Skeletal muscle satellite cell (primary cell): ENCODE results near the gene GUCA2B.

Experiments
- H3K27me3 ChIP-seq: 2 replicates; pipeline ENCODE4 v1.7.0; 2013; ENCODE audit warnings: low read length; ENCODE audit not compliant: control insufficient read depth, insufficient read depth
- H3K36me3 ChIP-seq: 2 replicates; pipeline ENCODE4 v1.7.0; 2013; ENCODE audit warnings: mild to moderate bottlenecking, control low read depth, low read length; ENCODE audit not compliant: insufficient read depth
- H3K4me1 ChIP-seq: 2 replicates; pipeline ENCODE4 v1.7.0; 2013; ENCODE audit warnings: low read length; ENCODE audit not compliant: control insufficient read depth, insufficient read depth
- H3K4me2 ChIP-seq: 2 replicates; pipeline ENCODE4 v1.7.0; 2013; ENCODE audit warnings: mild to moderate bottlenecking, low read length
- H3K4me3 ChIP-seq: 2 replicates; pipeline ENCODE4 v1.7.0; 2013; ENCODE audit warnings: low read length
- H3K9ac ChIP-seq: 2 replicates; pipeline ENCODE4 v1.7.0; 2013; ENCODE audit warnings: mild to moderate bottlenecking, low read depth, low read length, moderate library complexity
- H3K9me3 ChIP-seq: replicated peaks from 2 replicates; pipeline ENCODE4 v1.7.0; 2013; ENCODE audit warnings: mild to moderate bottlenecking, control low read depth, low read length

Gene GUCA2B

GRCh38 chr1:42130061-42130660 lies 23.0 kb upstream of the GUCA2B start:
- no peak overlapping the region for H3K4me2 ChIP-seq
- H3K27me3 ChIP-seq = peaks cover 17% of the 10 kb centered on the region
- H3K4me3 ChIP-seq = no peak overlapping the region
- H3K36me3 ChIP-seq = no peaks in the 10 kb centered on the region
- no peak overlapping the region for H3K9ac ChIP-seq
- no peaks in the 10 kb centered on the region for H3K4me1 ChIP-seq
- no peaks in the 10 kb centered on the region for H3K9me3 ChIP-seq

DNA sequence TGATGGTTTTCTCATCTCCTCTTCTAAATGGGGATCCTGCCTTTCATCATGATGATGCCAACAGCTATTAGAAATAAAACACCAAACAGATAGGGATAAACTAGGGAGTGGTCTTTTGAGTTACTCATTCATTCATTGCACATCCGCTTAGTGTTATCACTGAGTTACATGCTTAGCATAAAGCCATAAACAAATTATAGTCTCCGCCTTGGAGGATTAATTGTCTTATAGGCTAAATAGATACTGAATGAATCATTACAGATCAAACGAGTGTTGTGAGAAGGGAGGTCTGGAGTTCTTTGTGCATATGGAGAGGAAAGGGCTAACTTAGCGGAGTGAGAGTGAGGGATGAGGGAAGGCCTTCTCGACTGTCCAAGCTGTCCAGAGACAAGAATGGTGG lies 19.8 kb upstream of the GUCA2B start:
- Histone ChIP-seq H3K36me3 (no peaks in the 10 kb centered on the region), H3K9ac (no peak overlapping the region), H3K4me3 (no peak overlapping the region), H3K4me2 (no peak overlapping the region), H3K27me3 (peaks cover 30% of the 10 kb centered on the region), H3K9me3 (no peaks in the 10 kb centered on the region), H3K4me1 (no peaks in the 10 kb centered on the region)

GRCh38 chr1:42133809-42134526 lies 19.2 kb upstream of the GUCA2B start:
- Histone ChIP-seq H3K27me3 (peaks cover 30% of the 10 kb centered on the region), H3K9ac (no peak overlapping the region), H3K4me3 (no peak overlapping the region), H3K36me3 (no peaks in the 10 kb centered on the region), H3K9me3 (no peaks in the 10 kb centered on the region), H3K4me2 (no peak overlapping the region), H3K4me1 (no peaks in the 10 kb centered on the region)

DNA sequence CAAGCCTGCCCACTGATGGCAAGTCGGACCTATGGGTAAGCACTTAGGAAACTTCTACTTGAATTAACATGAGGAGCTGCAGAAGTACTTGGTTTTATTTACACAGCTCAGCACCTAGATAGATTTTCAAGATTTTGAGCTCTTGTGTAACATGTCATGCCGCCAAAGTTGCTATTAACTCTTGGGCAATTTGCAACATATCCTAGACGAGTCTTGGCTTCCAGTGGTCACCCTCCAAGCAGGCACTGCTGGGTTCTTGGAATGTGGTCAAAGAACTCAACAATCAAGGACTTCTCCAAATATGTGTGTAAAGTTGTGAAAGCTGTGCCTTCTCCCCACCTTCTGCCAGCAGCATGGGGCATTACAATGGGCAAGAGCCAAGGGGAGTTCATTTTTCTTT lies 17.8 kb upstream of the GUCA2B start:
- H3K4me2 ChIP-seq = no peak overlapping the region
- H3K9ac ChIP-seq = no peak overlapping the region
- H3K4me3 ChIP-seq = no peak overlapping the region
- H3K27me3 ChIP-seq = peaks cover 22% of the 10 kb centered on the region
- no peaks in the 10 kb centered on the region for H3K4me1 ChIP-seq
- H3K36me3 ChIP-seq = no peaks in the 10 kb centered on the region
- H3K9me3 ChIP-seq = no peaks in the 10 kb centered on the region

DNA sequence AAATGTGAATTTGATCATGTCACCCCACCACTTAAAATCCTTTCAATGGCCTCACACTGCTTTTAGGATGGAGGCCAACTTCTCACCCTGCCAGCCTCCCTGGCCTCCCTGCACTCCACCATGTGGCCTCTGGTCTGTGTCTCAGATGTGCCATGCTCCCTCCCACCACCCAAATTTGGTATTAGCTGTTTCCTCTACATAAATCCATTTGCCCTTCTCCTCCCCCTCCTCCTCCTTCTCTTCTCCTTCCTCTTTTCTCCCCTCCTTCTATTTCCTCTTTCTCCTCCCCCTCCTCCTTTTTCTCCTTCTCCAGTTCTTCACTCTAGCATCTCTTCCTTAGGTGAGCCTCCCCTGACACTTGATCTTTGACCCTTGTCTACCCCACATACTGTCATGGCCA lies 16.7 kb upstream of the GUCA2B start:
- Histone ChIP-seq H3K4me2 (no peak overlapping the region), H3K9me3 (no peaks in the 10 kb centered on the region), H3K9ac (no peak overlapping the region), H3K36me3 (no peaks in the 10 kb centered on the region), H3K27me3 (peaks cover 18% of the 10 kb centered on the region), H3K4me1 (no peaks in the 10 kb centered on the region), H3K4me3 (no peak overlapping the region)

DNA sequence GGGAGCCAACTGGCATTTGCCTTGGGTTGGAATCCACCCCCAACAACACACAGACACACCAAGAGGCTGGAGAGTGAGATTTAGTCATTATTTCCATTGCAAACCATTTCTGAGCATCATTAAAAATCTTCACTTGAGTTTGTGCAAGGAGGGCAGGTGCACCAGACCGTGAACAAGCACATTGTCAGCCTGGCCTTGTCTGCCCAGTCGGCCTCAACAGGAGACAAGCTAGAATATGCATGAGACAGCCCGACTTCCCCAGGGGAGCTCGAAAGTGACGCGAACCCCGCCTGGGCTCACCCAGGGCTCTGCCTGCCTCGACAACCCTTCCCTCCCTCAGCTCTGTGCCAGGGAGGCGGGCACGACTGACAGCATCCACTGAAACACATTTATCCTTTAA lies 15.4 kb upstream of the GUCA2B start:
- no peak overlapping the region for H3K4me2 ChIP-seq
- peaks cover 27% of the 10 kb centered on the region for H3K27me3 ChIP-seq
- H3K4me1 ChIP-seq = no peaks in the 10 kb centered on the region
- no peak overlapping the region for H3K4me3 ChIP-seq
- H3K9ac ChIP-seq = no peak overlapping the region
- H3K9me3 ChIP-seq = no peaks in the 10 kb centered on the region
- no peaks in the 10 kb centered on the region for H3K36me3 ChIP-seq

GRCh38 chr1:42138586-42138985 lies 14.6 kb upstream of the GUCA2B start:
- Histone ChIP-seq H3K4me1 (no peaks in the 10 kb centered on the region), H3K27me3 (peaks cover 35% of the 10 kb centered on the region), H3K9ac (no peak overlapping the region), H3K36me3 (no peaks in the 10 kb centered on the region), H3K4me2 (no peak overlapping the region), H3K4me3 (no peak overlapping the region), H3K9me3 (no peaks in the 10 kb centered on the region)

DNA sequence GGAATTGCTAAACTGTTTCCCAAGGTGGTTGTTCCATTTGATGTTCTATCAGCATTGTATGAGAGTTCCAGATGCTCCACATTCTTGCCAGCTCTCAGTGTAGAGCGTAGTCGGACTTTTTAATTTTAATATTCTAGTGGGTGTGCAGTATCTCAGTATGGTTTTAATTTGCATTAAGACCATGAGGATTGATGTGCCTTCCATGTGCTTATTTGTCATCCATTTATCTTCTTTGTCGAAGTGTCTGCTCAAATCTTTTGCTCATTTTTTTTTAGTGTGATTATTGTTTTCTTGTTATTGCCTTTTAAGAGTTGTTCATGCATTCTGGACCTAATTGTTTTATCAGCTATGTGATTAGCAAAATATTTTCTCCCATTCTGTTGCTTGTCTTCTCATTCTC lies 13.8 kb upstream of the GUCA2B start:
- Histone ChIP-seq H3K27me3 (peaks cover 44% of the 10 kb centered on the region), H3K4me1 (no peaks in the 10 kb centered on the region), H3K36me3 (no peaks in the 10 kb centered on the region), H3K9me3 (no peaks in the 10 kb centered on the region), H3K4me2 (no peak overlapping the region), H3K9ac (no peak overlapping the region), H3K4me3 (no peak overlapping the region)

DNA sequence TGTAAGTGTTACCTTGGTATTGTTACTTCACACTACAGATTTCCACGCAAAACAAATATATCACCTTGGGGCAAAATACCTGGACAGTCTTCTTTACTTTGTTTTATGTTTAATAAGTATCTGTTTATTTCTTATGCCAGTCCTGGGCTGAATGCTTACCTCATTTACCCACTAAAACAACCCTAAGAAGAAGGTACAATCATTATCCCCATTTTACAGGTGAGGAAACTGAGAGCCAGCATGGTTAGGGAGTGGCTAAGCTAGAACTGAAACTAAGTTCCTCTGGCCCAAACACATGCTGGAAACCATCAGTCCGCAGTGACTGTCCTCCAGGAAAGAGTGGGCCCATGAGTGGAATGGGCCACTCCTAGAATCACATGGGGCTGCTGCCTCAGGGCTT lies 13.0 kb upstream of the GUCA2B start:
- Histone ChIP-seq H3K9ac (no peak overlapping the region), H3K36me3 (no peaks in the 10 kb centered on the region), H3K27me3 (peaks cover 51% of the 10 kb centered on the region), H3K9me3 (no peaks in the 10 kb centered on the region), H3K4me3 (no peak overlapping the region), H3K4me1 (no peaks in the 10 kb centered on the region), H3K4me2 (no peak overlapping the region)

- Histone ChIP-seq H3K9me3 (no peaks in the 10 kb centered on the region), H3K9ac (no peak overlapping the region), H3K4me1 (no peaks in the 10 kb centered on the region), H3K4me2 (no peak overlapping the region), H3K27me3 (peaks cover 55% of the 10 kb centered on the region), H3K4me3 (no peak overlapping the region), H3K36me3 (no peaks in the 10 kb centered on the region)
Measured at GRCh38 chr1:42141978-42142377, 11.2 kb upstream of the GUCA2B start.

DNA sequence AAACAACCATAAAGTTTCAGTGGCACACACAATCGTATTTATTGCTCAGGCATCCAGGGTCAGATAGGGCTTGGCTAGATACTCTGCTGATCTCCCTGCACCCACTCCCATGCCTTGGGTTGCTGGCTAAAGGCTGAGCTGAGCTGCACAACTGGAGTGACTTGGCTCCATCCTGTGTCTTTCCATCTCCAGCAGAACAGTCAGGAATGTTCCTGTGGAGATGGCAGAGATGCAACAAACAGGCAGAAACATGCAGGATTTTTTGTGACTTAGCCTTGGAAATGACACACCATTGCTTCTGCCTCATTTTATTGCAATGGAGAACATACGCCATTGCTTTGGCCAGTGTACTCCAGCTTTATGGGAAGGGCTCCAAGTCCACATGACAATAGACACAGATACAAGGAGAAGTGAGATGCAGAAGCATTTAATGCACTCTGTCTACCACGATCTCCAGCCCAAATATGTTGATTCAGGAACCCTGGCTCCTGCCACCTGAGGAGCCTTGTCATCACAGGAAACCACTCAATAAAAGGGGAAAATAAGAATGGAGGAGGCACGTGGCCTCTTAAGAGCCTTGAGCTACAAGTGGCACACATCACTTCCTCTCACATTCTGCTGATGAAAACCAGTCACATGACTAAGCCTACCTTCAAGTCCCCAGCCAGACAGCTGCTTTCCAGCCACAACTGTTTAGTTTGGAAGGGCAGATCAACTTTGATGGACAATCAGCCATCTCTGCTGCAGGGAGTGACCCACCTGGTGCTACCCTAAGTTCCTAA lies 10.1 kb upstream of the GUCA2B start:
- Histone ChIP-seq H3K4me2 (no peak overlapping the region), H3K9me3 (no peaks in the 10 kb centered on the region), H3K36me3 (no peaks in the 10 kb centered on the region), H3K9ac (no peak overlapping the region), H3K4me1 (no peaks in the 10 kb centered on the region), H3K4me3 (no peak overlapping the region), H3K27me3 (peaks cover 56% of the 10 kb centered on the region)
